GM23338 (cell line): ENCODE results near the gene RSPO1. TPM values are rescaled to one million over a fixed set of nuclear protein-coding genes. Genes with fewer than 3 reads are reported as not detected.

ENCODE experiments used
- ATAC-seq: fragments of 200-7000 bp; cut with Tn5 transposase; 3 replicates; pipeline ENCODE4 v1.9.1; 2020
- DNase-seq: peaks from one replicate; pipeline ENCODE4 v3.0.0-alpha.2; 2015; ENCODE audit warnings: low spot score
- H2AFZ ChIP-seq: fragments of 200-600 bp; sonication (generic); 2 replicates; pipeline ENCODE4 v1.8.0; 2016; ENCODE audit warnings: antibody characterized with exemption, mild to moderate bottlenecking, moderate library complexity
- H3F3A ChIP-seq: fragments of 200-600 bp; sonication (generic); replicated peaks from 2 replicates; pipeline ENCODE4 v1.8.0; 2017; ENCODE audit warnings: antibody characterized with exemption, mixed run types, low read depth
- H3K27ac ChIP-seq: fragments of 200-600 bp; sonication (generic); 2 replicates; pipeline ENCODE4 v1.6.1; 2016; ENCODE audit warnings: low read depth
- H3K27me3 ChIP-seq: fragments of 200-600 bp; sonication (generic); 2 replicates; pipeline ENCODE4 v1.8.0; 2016; ENCODE audit warnings: mild to moderate bottlenecking, mixed run types, moderate library complexity; ENCODE audit not compliant: insufficient read depth
- H3K36me3 ChIP-seq: fragments of 200-600 bp; sonication (generic); 2 replicates; pipeline ENCODE4 v1.8.0; 2016; ENCODE audit warnings: mild to moderate bottlenecking; ENCODE audit not compliant: insufficient read depth
- H3K4me1 ChIP-seq: fragments of 200-600 bp; sonication (generic); 2 replicates; pipeline ENCODE4 v1.8.0; 2016; ENCODE audit warnings: mild to moderate bottlenecking, moderate library complexity; ENCODE audit not compliant: insufficient read depth
- H3K4me2 ChIP-seq: fragments of 200-600 bp; sonication (generic); 2 replicates; pipeline ENCODE4 v1.7.1; 2017; ENCODE audit warnings: mixed run types
- H3K4me3 ChIP-seq: fragments of 200-600 bp; sonication (generic); 2 replicates; pipeline ENCODE4 v1.6.1; 2016; ENCODE audit warnings: mixed run types
- H3K79me2 ChIP-seq: fragments of 200-600 bp; sonication (generic); replicated peaks from 2 replicates; pipeline ENCODE4 v1.8.0; 2017; ENCODE audit warnings: mild to moderate bottlenecking; ENCODE audit not compliant: insufficient read depth
- H3K9me2 ChIP-seq: fragments of 200-600 bp; sonication (generic); 2 replicates; pipeline ENCODE4 v1.8.0; 2017; ENCODE audit not compliant: insufficient read depth
- H4K20me1 ChIP-seq: fragments of 200-600 bp; sonication (generic); replicated peaks from 2 replicates; pipeline ENCODE4 v1.8.0; 2017; ENCODE audit warnings: mild to moderate bottlenecking; ENCODE audit not compliant: insufficient read depth
- H3K27ac Mint-ChIP-seq: 2 replicates; pipeline ENCODE4 v1.8.0; 2020; ENCODE audit warnings: inconsistent platforms, mild to moderate bottlenecking, moderate library complexity, mixed read lengths
- H3K27me3 Mint-ChIP-seq: 3 replicates; pipeline ENCODE4 v1.8.0; 2022; ENCODE audit warnings: low read depth, mild to moderate bottlenecking, moderate library complexity, mixed read lengths, inconsistent platforms; ENCODE audit not compliant: insufficient read depth, poor library complexity
- H3K36me3 Mint-ChIP-seq: 3 replicates; pipeline ENCODE4 v1.8.0; 2021; ENCODE audit warnings: low read depth, mild to moderate bottlenecking, inconsistent platforms, moderate library complexity, mixed read lengths
- H3K4me1 Mint-ChIP-seq: 3 replicates; pipeline ENCODE4 v1.8.0; 2020; ENCODE audit warnings: mild to moderate bottlenecking, inconsistent platforms, mixed read lengths
- H3K4me3 Mint-ChIP-seq: 3 replicates; pipeline ENCODE4 v1.8.0; 2021; ENCODE audit warnings: moderate library complexity, mild to moderate bottlenecking, inconsistent platforms, mixed read lengths
- H3K9me3 Mint-ChIP-seq: 3 replicates; pipeline ENCODE4 v1.8.0; 2020; ENCODE audit warnings: moderate library complexity, mild to moderate bottlenecking, inconsistent platforms, mixed read lengths
- CREB1 ChIP-seq: fragments of 250-450 bp; sonication (Bioruptor Pico); IDR thresholded peaks from 2 replicates; pipeline ENCODE4 v1.5.0; 2020; ENCODE audit warnings: low read depth, mild to moderate bottlenecking, moderate library complexity
- EZH2 ChIP-seq: fragments of 200-600 bp; sonication (generic); IDR thresholded peaks from one replicate; pipeline ENCODE4 v1.8.0; 2017; ENCODE audit warnings: antibody characterized with exemption, mild to moderate bottlenecking, low read depth; ENCODE audit not compliant: unreplicated experiment
- EZH2phosphoT487 ChIP-seq: fragments of 200-600 bp; sonication (generic); IDR thresholded peaks from one replicate; pipeline ENCODE4 v1.8.1; 2018; ENCODE audit warnings: antibody characterized with exemption; ENCODE audit not compliant: unreplicated experiment
- JUNB ChIP-seq: IDR thresholded peaks from one replicate; pipeline ENCODE4 v1.6.1; 2016; ENCODE audit warnings: antibody characterized with exemption; ENCODE audit not compliant: unreplicated experiment
- NANOG ChIP-seq: IDR thresholded peaks from 2 replicates; pipeline ENCODE4 v1.6.1; 2016; ENCODE audit warnings: antibody characterized with exemption, borderline replicate concordance
- POLR2AphosphoS5 ChIP-seq: IDR thresholded peaks from 2 replicates; pipeline ENCODE4 v1.6.1; 2016; ENCODE audit warnings: antibody characterized with exemption, low read depth
- STAT1 ChIP-seq: IDR thresholded peaks from one replicate; pipeline ENCODE4 v1.6.1; 2016; ENCODE audit warnings: antibody characterized with exemption; ENCODE audit not compliant: unreplicated experiment
- ZNF114 ChIP-seq: fragments of 250-450 bp; sonication (Bioruptor Pico); IDR thresholded peaks from 2 replicates; pipeline ENCODE4 v1.5.0; 2020; ENCODE audit warnings: mild to moderate bottlenecking, moderate library complexity
- ZNF331 ChIP-seq: fragments of 250-450 bp; sonication (Bioruptor Pico); IDR thresholded peaks from 2 replicates; pipeline ENCODE4 v1.5.0; 2020; ENCODE audit warnings: low read depth, mild to moderate bottlenecking, moderate library complexity
- polyA plus RNA-seq: library from polyadenylated mRNA; unstranded; fragments of >200 nt; fragmentation: Nextera tagmentation; extraction: Ambion mirVana; gene quantifications from 2 replicates; pipeline ENCODE4 v1.2.1, GENCODE V29; 2016
- total RNA-seq: library from RNA; depleted of rRNA; stranded (reverse); fragments of >200 nt; shearing (Covaris generic); gene quantifications from 2 replicates; pipeline ENCODE4 v1.2.3, GENCODE V29; 2014
- TF ChIP-seq, protein P1 (sequence below): fragments of 250-450 bp; sonication (Bioruptor Pico); IDR thresholded peaks from 2 replicates; pipeline ENCODE4 v1.5.0; 2020; ENCODE audit warnings: mild to moderate bottlenecking, moderate library complexity
- TF ChIP-seq, protein P2 (sequence below), 2 experiments: fragments of 200-600 bp in 1 of 2; sonication (generic) in 1 of 2; conservative IDR thresholded peaks; 2 replicates each; pipeline versions ENCODE4 v1.5.1 to v1.6.1; 2016 to 2017; ENCODE audit warnings: antibody characterized with exemption in 2 of 2, low read depth in 2 of 2, mild to moderate bottlenecking in 2 of 2, moderate library complexity in 1 of 2
- TF ChIP-seq, protein P3 (sequence below): IDR thresholded peaks from one replicate; pipeline ENCODE4 v1.6.1; 2018; ENCODE audit warnings: antibody characterized with exemption; ENCODE audit not compliant: unreplicated experiment

The RSPO1 gene
- total and polyA plus RNA-seq, 2 experiments from 2014 or later = 0.11 TPM; not detected in 1

DNA sequence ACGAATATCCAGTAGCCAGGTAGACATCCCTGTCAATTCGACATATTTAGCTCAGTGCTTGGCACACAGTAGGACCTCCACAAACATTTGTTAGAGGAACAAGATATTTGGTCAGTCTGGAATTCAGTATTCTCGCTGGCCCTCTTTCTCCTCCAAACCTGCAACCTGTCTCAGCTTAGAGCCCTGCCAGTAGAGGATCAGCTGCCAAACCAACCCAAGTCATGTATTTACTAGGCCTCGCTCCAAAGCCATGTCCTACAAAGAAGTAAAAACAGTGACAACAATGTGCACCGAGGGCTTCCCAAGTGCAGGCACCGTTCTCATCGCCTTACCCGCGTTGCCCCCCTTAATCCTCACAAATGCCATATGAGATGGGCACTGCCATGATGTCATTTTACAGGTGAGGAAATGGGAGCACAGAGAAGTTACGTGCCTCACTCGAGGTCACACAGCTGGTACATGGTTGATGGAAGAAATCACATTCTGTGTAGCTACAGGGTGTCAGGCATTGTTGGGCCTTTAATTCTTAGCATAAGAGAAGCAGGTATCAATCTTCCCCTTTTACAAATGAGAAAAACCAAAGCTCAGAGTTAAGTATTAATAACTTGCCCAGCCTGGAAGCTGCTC lies 31.7 kb upstream of the RSPO1 start:
- Mint-ChIP-seq H3K9me3 (no peaks in the 10 kb centered on the region), H3K27ac (no peak overlapping the region), H3K27me3 (peaks cover 10% of the 10 kb centered on the region), H3K36me3 (no peaks in the 10 kb centered on the region), H3K4me1 (peaks cover 17% of the 10 kb centered on the region; the same call in 2 of the 3 replicates), H3K4me3 (no peak overlapping the region)
- H3K4me2 ChIP-seq = no peak overlapping the region
- H3K4me3 ChIP-seq = no peak overlapping the region
- H4K20me1 ChIP-seq = no peaks in the 10 kb centered on the region
- no peak for DNase-seq
- H3K4me1 ChIP-seq = 0 out of 2 replicates have a peak, but pooled peaks cover under 1% of the 10 kb centered on the region
- TF ChIP-seq ZNF331 (CRISPR knock-in tag) = no peak
- no peak for TF ChIP-seq NANOG
- TF ChIP-seq, protein P1, sequence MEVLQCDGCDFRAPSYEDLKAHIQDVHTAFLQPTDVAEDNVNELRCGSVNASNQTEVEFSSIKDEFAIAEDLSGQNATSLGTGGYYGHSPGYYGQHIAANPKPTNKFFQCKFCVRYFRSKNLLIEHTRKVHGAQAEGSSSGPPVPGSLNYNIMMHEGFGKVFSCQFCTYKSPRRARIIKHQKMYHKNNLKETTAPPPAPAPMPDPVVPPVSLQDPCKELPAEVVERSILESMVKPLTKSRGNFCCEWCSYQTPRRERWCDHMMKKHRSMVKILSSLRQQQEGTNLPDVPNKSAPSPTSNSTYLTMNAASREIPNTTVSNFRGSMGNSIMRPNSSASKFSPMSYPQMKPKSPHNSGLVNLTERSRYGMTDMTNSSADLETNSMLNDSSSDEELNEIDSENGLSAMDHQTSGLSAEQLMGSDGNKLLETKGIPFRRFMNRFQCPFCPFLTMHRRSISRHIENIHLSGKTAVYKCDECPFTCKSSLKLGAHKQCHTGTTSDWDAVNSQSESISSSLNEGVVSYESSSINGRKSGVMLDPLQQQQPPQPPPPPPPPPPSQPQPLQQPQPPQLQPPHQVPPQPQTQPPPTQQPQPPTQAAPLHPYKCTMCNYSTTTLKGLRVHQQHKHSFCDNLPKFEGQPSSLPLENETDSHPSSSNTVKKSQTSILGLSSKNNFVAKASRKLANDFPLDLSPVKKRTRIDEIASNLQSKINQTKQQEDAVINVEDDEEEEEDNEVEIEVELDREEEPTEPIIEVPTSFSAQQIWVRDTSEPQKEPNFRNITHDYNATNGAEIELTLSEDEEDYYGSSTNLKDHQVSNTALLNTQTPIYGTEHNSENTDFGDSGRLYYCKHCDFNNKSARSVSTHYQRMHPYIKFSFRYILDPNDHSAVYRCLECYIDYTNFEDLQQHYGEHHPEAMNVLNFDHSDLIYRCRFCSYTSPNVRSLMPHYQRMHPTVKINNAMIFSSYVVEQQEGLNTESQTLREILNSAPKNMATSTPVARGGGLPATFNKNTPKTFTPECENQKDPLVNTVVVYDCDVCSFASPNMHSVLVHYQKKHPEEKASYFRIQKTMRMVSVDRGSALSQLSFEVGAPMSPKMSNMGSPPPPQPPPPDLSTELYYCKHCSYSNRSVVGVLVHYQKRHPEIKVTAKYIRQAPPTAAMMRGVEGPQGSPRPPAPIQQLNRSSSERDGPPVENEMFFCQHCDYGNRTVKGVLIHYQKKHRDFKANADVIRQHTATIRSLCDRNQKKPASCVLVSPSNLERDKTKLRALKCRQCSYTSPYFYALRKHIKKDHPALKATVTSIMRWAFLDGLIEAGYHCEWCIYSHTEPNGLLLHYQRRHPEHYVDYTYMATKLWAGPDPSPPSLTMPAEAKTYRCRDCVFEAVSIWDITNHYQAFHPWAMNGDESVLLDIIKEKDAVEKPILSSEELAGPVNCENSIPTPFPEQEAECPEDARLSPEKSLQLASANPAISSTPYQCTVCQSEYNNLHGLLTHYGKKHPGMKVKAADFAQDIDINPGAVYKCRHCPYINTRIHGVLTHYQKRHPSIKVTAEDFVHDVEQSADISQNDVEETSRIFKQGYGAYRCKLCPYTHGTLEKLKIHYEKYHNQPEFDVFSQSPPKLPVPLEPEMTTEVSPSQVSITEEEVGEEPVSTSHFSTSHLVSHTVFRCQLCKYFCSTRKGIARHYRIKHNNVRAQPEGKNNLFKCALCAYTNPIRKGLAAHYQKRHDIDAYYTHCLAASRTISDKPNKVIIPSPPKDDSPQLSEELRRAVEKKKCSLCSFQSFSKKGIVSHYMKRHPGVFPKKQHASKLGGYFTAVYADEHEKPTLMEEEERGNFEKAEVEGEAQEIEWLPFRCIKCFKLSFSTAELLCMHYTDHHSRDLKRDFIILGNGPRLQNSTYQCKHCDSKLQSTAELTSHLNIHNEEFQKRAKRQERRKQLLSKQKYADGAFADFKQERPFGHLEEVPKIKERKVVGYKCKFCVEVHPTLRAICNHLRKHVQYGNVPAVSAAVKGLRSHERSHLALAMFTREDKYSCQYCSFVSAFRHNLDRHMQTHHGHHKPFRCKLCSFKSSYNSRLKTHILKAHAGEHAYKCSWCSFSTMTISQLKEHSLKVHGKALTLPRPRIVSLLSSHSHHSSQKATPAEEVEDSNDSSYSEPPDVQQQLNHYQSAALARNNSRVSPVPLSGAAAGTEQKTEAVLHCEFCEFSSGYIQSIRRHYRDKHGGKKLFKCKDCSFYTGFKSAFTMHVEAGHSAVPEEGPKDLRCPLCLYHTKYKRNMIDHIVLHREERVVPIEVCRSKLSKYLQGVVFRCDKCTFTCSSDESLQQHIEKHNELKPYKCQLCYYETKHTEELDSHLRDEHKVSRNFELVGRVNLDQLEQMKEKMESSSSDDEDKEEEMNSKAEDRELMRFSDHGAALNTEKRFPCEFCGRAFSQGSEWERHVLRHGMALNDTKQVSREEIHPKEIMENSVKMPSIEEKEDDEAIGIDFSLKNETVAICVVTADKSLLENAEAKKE (CRISPR knock-in tag) = no peak
- no peak for TF ChIP-seq POLR2AphosphoS5
- TF ChIP-seq ZNF114 (CRISPR knock-in tag) = no peak
- no peak for TF ChIP-seq EZH2phosphoT487
- TF ChIP-seq, protein P2, sequence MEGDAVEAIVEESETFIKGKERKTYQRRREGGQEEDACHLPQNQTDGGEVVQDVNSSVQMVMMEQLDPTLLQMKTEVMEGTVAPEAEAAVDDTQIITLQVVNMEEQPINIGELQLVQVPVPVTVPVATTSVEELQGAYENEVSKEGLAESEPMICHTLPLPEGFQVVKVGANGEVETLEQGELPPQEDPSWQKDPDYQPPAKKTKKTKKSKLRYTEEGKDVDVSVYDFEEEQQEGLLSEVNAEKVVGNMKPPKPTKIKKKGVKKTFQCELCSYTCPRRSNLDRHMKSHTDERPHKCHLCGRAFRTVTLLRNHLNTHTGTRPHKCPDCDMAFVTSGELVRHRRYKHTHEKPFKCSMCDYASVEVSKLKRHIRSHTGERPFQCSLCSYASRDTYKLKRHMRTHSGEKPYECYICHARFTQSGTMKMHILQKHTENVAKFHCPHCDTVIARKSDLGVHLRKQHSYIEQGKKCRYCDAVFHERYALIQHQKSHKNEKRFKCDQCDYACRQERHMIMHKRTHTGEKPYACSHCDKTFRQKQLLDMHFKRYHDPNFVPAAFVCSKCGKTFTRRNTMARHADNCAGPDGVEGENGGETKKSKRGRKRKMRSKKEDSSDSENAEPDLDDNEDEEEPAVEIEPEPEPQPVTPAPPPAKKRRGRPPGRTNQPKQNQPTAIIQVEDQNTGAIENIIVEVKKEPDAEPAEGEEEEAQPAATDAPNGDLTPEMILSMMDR (conservative IDR thresholded peaks at IDR 0.05; ENCODE audit: low read depth in 2 of 2) = no peak
- no peak for TF ChIP-seq STAT1
- TF ChIP-seq, protein P3, sequence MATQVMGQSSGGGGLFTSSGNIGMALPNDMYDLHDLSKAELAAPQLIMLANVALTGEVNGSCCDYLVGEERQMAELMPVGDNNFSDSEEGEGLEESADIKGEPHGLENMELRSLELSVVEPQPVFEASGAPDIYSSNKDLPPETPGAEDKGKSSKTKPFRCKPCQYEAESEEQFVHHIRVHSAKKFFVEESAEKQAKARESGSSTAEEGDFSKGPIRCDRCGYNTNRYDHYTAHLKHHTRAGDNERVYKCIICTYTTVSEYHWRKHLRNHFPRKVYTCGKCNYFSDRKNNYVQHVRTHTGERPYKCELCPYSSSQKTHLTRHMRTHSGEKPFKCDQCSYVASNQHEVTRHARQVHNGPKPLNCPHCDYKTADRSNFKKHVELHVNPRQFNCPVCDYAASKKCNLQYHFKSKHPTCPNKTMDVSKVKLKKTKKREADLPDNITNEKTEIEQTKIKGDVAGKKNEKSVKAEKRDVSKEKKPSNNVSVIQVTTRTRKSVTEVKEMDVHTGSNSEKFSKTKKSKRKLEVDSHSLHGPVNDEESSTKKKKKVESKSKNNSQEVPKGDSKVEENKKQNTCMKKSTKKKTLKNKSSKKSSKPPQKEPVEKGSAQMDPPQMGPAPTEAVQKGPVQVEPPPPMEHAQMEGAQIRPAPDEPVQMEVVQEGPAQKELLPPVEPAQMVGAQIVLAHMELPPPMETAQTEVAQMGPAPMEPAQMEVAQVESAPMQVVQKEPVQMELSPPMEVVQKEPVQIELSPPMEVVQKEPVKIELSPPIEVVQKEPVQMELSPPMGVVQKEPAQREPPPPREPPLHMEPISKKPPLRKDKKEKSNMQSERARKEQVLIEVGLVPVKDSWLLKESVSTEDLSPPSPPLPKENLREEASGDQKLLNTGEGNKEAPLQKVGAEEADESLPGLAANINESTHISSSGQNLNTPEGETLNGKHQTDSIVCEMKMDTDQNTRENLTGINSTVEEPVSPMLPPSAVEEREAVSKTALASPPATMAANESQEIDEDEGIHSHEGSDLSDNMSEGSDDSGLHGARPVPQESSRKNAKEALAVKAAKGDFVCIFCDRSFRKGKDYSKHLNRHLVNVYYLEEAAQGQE = no peak
- no peak for TF ChIP-seq JUNB
- TF ChIP-seq CREB1 = no peak
- no peak for TF ChIP-seq EZH2
- H3K27me3 ChIP-seq = no peaks in the 10 kb centered on the region
- no peaks in the 10 kb centered on the region for H3F3A ChIP-seq
- H3K79me2 ChIP-seq = no peaks in the 10 kb centered on the region
- no peaks in the 10 kb centered on the region for H3K9me2 ChIP-seq
- no peak overlapping the region for H3K27ac ChIP-seq
- no peak overlapping the region; the same call in 1 of the 2 replicates for H2AFZ ChIP-seq
- H3K36me3 ChIP-seq = no peaks in the 10 kb centered on the region
- ATAC-seq = no peak
